ENCODE data around the gene TMTC1.

Gene TMTC1

DNA sequence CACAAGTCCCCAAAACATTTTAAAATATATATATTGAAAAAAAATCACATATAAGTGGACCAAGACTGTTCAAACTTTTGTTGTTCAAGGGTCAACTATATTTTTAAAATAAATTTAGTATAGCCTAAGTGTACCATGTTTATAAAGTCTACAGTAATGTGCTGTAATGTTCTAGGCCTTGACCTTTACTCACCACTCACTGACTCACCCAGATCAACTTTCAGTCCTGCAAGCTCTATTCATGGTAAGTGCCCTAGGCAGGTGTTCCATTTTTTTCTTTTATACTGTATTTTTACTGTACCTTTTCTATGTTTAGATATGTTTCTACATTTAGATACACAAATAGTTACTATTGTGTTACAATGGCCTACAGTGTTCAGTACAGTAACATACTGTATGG, 23.4 kb upstream of the TMTC1 start:
- no peak overlapping the region for H3K4me3 ChIP-seq (ENCODE audit: low read depth, low read length)

DNA sequence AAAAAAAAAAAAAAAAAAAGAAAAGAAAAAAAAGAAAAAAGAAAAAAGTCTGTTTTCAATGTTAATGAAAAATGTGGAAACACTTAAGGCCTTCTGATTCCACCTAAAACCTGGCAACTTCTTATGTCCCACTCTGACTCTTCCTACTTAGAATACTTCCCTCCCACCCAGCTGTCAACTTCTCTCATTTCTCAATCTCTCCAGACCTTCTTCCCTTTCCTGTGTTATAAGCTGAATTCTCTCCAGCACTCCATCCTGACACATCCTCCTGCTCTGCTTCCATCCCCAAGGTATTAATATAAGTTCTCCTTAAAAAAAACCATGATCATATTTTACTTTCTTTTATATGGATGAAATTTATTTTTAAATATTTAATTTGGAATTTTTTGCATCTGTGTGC, 20.3 kb upstream of the TMTC1 start:
- TF ChIP-seq, protein P1, sequence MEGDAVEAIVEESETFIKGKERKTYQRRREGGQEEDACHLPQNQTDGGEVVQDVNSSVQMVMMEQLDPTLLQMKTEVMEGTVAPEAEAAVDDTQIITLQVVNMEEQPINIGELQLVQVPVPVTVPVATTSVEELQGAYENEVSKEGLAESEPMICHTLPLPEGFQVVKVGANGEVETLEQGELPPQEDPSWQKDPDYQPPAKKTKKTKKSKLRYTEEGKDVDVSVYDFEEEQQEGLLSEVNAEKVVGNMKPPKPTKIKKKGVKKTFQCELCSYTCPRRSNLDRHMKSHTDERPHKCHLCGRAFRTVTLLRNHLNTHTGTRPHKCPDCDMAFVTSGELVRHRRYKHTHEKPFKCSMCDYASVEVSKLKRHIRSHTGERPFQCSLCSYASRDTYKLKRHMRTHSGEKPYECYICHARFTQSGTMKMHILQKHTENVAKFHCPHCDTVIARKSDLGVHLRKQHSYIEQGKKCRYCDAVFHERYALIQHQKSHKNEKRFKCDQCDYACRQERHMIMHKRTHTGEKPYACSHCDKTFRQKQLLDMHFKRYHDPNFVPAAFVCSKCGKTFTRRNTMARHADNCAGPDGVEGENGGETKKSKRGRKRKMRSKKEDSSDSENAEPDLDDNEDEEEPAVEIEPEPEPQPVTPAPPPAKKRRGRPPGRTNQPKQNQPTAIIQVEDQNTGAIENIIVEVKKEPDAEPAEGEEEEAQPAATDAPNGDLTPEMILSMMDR (IDR thresholded peaks at IDR 0.05; ENCODE audit: borderline replicate concordance, insufficient read depth, low read depth, low read length), result no peak
- no peak overlapping the region for H3K4me3 ChIP-seq (ENCODE audit: low read depth, low read length)

More for the DNA sequence above, 23.4 kb upstream of the TMTC1 start:
- TF ChIP-seq, protein P1 (IDR thresholded peaks at IDR 0.05; ENCODE audit: borderline replicate concordance, insufficient read depth, low read depth, low read length), result no peak

DNA sequence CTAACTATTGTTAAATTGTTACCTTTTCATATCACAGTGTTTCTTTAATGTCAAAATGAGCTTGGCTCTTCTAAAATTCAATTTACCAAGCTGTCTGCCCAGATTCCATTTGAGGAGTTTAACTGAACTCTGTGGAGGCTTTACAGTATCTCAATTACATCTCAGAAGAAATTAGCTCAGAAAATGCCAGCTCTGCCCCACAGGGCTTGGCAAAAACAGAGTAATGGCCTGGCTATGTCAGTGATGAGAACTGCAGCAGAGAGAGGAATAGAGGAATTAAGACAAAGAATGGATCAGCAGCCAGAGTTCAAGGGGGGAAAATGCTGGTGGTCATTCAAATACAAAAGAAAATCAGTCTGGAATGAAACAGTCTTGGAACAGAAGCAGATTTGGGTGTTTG, 15.8 kb upstream of the TMTC1 start:
- H3K4me3 ChIP-seq (ENCODE audit: low read depth, low read length), result no peak overlapping the region
- TF ChIP-seq, protein P1 (IDR thresholded peaks at IDR 0.05; ENCODE audit: borderline replicate concordance, insufficient read depth, low read depth, low read length), result no peak

DNA sequence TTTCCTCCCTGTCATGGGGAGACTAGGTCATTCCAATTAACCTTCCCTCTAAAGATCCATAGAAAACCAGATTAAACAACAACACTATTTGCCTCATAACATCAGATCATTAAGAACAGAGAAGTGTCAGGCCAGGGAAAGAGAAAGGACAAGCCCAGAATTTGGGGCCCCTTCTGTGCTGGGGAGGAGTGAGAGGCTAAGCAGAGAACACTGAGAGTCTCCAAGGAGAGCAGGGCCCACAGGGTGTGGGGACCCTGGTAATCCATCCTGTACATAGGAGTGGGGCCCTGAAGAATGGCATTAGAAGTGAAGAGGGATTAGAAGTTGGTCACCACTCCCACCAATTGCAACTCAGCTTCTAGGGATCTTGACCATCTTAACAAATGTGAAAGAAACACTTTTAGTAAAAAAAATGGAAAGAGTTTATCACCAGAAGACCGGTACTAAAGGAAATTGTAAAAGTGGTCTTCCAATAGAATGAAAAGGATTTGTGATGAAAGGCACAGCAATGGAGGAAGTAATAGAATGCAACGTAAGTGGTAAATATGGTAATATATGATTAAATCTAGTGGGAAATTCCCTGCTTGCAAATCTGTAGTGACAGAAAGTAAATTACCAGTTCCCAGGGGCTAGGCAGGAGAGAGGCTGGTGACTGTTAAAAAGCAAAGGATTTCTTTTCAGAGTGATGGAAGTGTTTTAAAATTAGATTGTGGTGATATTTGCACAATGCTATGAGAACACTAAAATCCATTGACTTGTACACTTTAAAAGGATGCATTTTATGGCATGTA, 14.0 kb upstream of the TMTC1 start:
- no peak overlapping the region for H3K4me3 ChIP-seq (ENCODE audit: low read depth, low read length)
- TF ChIP-seq, protein P1 (IDR thresholded peaks at IDR 0.05; ENCODE audit: borderline replicate concordance, insufficient read depth, low read depth, low read length), result no peak

DNA sequence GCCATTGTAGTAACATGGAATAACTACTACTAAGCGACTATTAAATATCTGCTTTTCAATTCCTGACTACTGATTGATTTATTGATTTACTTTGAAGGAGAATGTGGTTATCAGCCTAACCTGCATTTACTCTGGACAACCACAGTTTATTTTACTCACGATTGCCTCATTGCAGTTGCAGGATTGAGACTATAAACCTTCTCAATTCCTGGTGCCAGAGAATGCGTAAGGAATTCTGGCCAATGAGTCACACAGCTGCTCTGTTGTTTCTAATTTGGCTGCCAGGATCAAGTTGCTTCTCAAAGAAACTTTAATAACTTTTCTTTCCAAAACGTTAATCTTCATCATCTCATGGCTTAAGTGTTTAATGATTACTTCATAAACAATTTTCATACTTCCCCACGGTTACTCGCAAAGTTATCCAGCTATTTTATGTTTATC, 13.1 kb upstream of the TMTC1 start:
- TF ChIP-seq, protein P1 (IDR thresholded peaks at IDR 0.05; ENCODE audit: borderline replicate concordance, insufficient read depth, low read depth, low read length), result no peak
- H3K4me3 ChIP-seq (ENCODE audit: low read depth, low read length), result no peak overlapping the region

DNA sequence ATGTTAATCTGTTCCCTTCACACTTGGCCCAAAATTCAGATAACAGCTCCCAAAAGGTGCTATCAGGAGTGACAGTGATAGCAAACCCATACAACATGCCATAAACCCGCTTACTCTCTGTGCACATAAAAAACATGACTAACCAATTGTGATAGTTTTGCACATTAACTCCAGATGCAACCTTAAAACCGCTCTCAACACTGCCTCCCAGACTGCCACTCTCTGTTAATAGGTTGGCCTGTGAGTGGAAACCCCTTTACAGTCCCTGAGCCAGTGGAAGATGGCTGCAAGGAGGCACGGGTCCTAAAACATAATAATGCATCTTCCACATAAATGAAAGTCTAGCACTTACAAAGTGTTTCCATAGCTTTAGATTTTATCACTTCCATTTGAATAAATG, 12.0 kb upstream of the TMTC1 start:
- TF ChIP-seq, protein P1 (IDR thresholded peaks at IDR 0.05; ENCODE audit: borderline replicate concordance, insufficient read depth, low read depth, low read length), result no peak
- H3K4me3 ChIP-seq (ENCODE audit: low read depth, low read length), result no peak overlapping the region

DNA sequence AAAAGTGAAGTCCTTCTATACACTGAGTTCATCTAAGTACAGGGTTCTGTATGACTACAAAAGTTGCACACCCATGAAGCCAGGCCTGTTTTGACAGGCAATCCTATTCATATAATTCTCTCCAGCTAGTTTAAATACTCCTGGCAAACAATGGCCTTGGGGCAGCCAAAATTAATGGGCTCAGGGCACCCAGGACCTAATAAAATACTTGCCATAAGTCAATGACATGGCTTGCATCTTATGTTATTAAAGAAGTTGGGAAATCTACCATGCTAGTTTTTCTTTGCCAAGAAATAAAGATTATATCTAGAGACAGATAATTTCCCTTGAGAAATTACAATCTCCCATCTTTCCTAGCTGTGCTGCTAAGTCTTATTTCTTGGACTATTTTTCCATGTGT, 11.1 kb upstream of the TMTC1 start:
- TF ChIP-seq, protein P1 (IDR thresholded peaks at IDR 0.05; ENCODE audit: borderline replicate concordance, insufficient read depth, low read depth, low read length), result no peak

More for the DNA sequence above, 11.1 kb upstream of the TMTC1 start:
- H3K4me3 ChIP-seq (ENCODE audit: low read depth, low read length), result no peak overlapping the region
